Measurements from ENCODE around the gene LEF1.

LEF1 gene

GRCh38 chr4:108184453-108185049 lies 15.8 kb upstream of the LEF1 start:
- DNase-seq (ENCODE audit: extremely low spot score), result no peak
- no peak for TF ChIP-seq ARNT (IDR thresholded peaks at IDR 0.05)
- TF ChIP-seq ZNF384 (IDR thresholded peaks at IDR 0.05), result no peak
- no peak for TF ChIP-seq NFRKB (IDR thresholded peaks at IDR 0.05)
- TF ChIP-seq SP1 (IDR thresholded peaks at IDR 0.05), result no peak
- TF ChIP-seq BHLHE40 (IDR thresholded peaks at IDR 0.05; ENCODE audit: borderline replicate concordance), result no peak
- TF ChIP-seq PKNOX1 (IDR thresholded peaks at IDR 0.05), result no peak
- TF ChIP-seq SUZ12 (IDR thresholded peaks at IDR 0.05), result no peak
- TF ChIP-seq LEF1 (IDR thresholded peaks at IDR 0.05; ENCODE audit: borderline replicate concordance), result no peak
- no peak for TF ChIP-seq L3MBTL2 (conservative IDR thresholded peaks at IDR 0.05)
- TF ChIP-seq FOXM1 (IDR thresholded peaks at IDR 0.05; ENCODE audit: borderline replicate concordance), result no peak
- no peak for TF ChIP-seq TARDBP (IDR thresholded peaks at IDR 0.05)
- no peak for TF ChIP-seq ELF4 (IDR thresholded peaks at IDR 0.05)
- no peak for TF ChIP-seq HDGF (IDR thresholded peaks at IDR 0.05; ENCODE audit: borderline replicate concordance)
- ChIA-PET CTCF (no interaction called here), POLR2A (no interaction called here)

DNA sequence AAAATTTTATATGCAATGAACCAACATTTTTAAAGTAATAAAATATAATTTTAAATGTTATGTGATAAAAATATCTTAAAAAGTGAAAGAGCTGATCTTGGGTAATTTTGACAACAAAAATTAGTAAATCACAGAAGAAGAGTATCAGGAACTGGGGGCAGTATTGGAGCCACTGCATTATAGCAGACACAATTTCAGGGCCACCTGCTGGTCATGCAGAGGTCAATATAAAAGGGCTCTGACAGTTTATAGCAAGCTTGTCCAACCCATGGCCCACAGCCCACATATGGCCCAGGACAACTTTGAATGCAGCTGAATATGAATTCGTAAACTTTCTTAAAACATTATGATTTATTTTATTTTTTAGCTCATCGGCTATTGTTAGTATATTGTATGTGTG lies 13.0 kb upstream of the LEF1 start:
- no peak for DNase-seq (ENCODE audit: extremely low spot score)
- TF ChIP-seq ZNF384 (IDR thresholded peaks at IDR 0.05) (no peak), SP1 (IDR thresholded peaks at IDR 0.05) (no peak), FOXM1 (IDR thresholded peaks at IDR 0.05; ENCODE audit: borderline replicate concordance) (no peak), L3MBTL2 (conservative IDR thresholded peaks at IDR 0.05) (no peak), TARDBP (IDR thresholded peaks at IDR 0.05) (no peak), LEF1 (IDR thresholded peaks at IDR 0.05; ENCODE audit: borderline replicate concordance) (no peak), HDGF (IDR thresholded peaks at IDR 0.05; ENCODE audit: borderline replicate concordance) (no peak), FOXK2 (IDR thresholded peaks at IDR 0.05) (no peak), SUZ12 (IDR thresholded peaks at IDR 0.05) (no peak), FOXA1 (IDR thresholded peaks at IDR 0.05) (no peak), BHLHE40 (IDR thresholded peaks at IDR 0.05; ENCODE audit: borderline replicate concordance) (no peak), CTBP1 (IDR thresholded peaks at IDR 0.05; ENCODE audit: borderline replicate concordance) (no peak), ELF4 (IDR thresholded peaks at IDR 0.05) (no peak), PKNOX1 (IDR thresholded peaks at IDR 0.05) (no peak), ARNT (IDR thresholded peaks at IDR 0.05) (no peak), NFRKB (IDR thresholded peaks at IDR 0.05) (no peak)
- ChIA-PET CTCF (interaction anchor here (0.7 kb wide), 2 partner anchors 10 to 330 kb away, joined by 3 read pairs; no protein-coding TSS in a partner anchor), POLR2A (no interaction called here)

DNA sequence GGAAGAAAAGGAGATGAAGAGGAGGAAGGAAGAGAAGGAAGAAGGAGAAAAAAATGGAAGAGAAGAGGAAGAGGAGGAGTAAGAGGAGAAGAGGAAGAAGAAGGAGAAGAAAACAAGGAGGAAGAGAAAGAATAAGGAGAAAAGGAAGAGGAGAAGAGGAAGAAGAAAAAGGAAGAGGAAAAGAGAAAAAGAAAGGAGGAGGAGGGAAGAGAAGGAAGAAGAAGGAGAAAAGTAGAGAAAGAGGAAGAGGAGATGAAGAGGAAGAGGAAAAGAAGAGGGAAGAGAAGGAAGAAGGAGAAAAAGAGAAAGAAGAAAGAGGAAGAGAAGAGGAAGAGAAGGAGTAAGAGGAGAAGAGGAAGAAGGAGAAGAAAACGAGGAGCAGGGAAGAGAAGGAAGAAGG lies 11.8 kb upstream of the LEF1 start:
- DNase-seq (ENCODE audit: extremely low spot score), result no peak
- POLR2A ChIA-PET, result no interaction called here
- no peak for TF ChIP-seq HDGF (IDR thresholded peaks at IDR 0.05; ENCODE audit: borderline replicate concordance)
- CTCF ChIA-PET, result no interaction called here

- TF ChIP-seq ELF4 (IDR thresholded peaks at IDR 0.05), result no peak
- no peak for TF ChIP-seq ARNT (IDR thresholded peaks at IDR 0.05)
- TF ChIP-seq SUZ12 (IDR thresholded peaks at IDR 0.05), result no peak
- TF ChIP-seq FOXK2 (IDR thresholded peaks at IDR 0.05), result no peak
- TF ChIP-seq NFRKB (IDR thresholded peaks at IDR 0.05), result no peak
- DNase-seq (ENCODE audit: extremely low spot score), result no peak
- POLR2A ChIA-PET, result interaction anchor here (0.5 kb wide), 1 partner anchor 444 kb away, joined by 3 read pairs; the partner anchor contains the start of gene RPL34
- CTCF ChIA-PET, result no interaction called here
Measured at GRCh38 chr4:108175966-108176365, 7.2 kb upstream of the LEF1 start.

- TF ChIP-seq NFRKB (IDR thresholded peaks at IDR 0.05), result no peak
- TF ChIP-seq LEF1 (IDR thresholded peaks at IDR 0.05; ENCODE audit: borderline replicate concordance), result no peak
- no peak for TF ChIP-seq SP1 (IDR thresholded peaks at IDR 0.05)
- TF ChIP-seq PKNOX1 (IDR thresholded peaks at IDR 0.05), result no peak
- no peak for TF ChIP-seq ZNF384 (IDR thresholded peaks at IDR 0.05)
- TF ChIP-seq FOXA1 (IDR thresholded peaks at IDR 0.05), result no peak
- TF ChIP-seq BHLHE40 (IDR thresholded peaks at IDR 0.05; ENCODE audit: borderline replicate concordance), result no peak
- TF ChIP-seq L3MBTL2 (conservative IDR thresholded peaks at IDR 0.05), result no peak
- no peak for TF ChIP-seq SUZ12 (IDR thresholded peaks at IDR 0.05)
- no peak for TF ChIP-seq TARDBP (IDR thresholded peaks at IDR 0.05)
- no peak for TF ChIP-seq FOXK2 (IDR thresholded peaks at IDR 0.05)
- no peak for TF ChIP-seq ARNT (IDR thresholded peaks at IDR 0.05)
- no peak for TF ChIP-seq ELF4 (IDR thresholded peaks at IDR 0.05)
- no peak for TF ChIP-seq HDGF (IDR thresholded peaks at IDR 0.05; ENCODE audit: borderline replicate concordance)
- TF ChIP-seq FOXM1 (IDR thresholded peaks at IDR 0.05; ENCODE audit: borderline replicate concordance), result no peak
- no peak for TF ChIP-seq CTBP1 (IDR thresholded peaks at IDR 0.05; ENCODE audit: borderline replicate concordance)
- DNase-seq (ENCODE audit: extremely low spot score), result no peak
- ChIA-PET POLR2A (no interaction called here), CTCF (no interaction called here)
Measured at GRCh38 chr4:108174856-108175255, 6.1 kb upstream of the LEF1 start.

GRCh38 chr4:108173599-108174057 lies 4.9 kb upstream of the LEF1 start:
- CTCF ChIA-PET, result interaction anchor here (0.6 to 0.8 kb wide), 2 partner anchors 43 to 339 kb away, joined by 3 read pairs; no protein-coding TSS in a partner anchor
- POLR2A ChIA-PET, result no interaction called here
- DNase-seq (ENCODE audit: extremely low spot score), result no peak
- TF ChIP-seq FOXK2 (IDR thresholded peaks at IDR 0.05) (no peak), L3MBTL2 (conservative IDR thresholded peaks at IDR 0.05) (peak; percentile 44), HDGF (IDR thresholded peaks at IDR 0.05; ENCODE audit: borderline replicate concordance) (no peak), FOXA1 (IDR thresholded peaks at IDR 0.05) (no peak), CTBP1 (IDR thresholded peaks at IDR 0.05; ENCODE audit: borderline replicate concordance) (no peak), PKNOX1 (IDR thresholded peaks at IDR 0.05) (no peak)

Measured in HEK293T (cell line).